Transverse colon (tissue), 4 donors: Measurements from ENCODE around the gene TARP.

ENCODE experiments used
- DNase-seq: peaks from one replicate; pipeline ENCODE4 v3.0.0-alpha.2; 2019
- H3K27ac ChIP-seq, 4 donors: fragments of 200-600 bp; sonication (generic); 2 replicates each; pipeline ENCODE4 v1.5.1; 2016 to 2018; ENCODE audit warnings: inconsistent platforms in 4 of 4
- H3K27me3 ChIP-seq: fragments of 200-600 bp; sonication (generic); 2 replicates; pipeline ENCODE4 v1.5.1; 2017; ENCODE audit warnings: inconsistent platforms
- H3K36me3 ChIP-seq, 4 donors: fragments of 200-600 bp; sonication (generic); 2 replicates each; pipeline ENCODE4 v1.5.1; 2017 to 2019; ENCODE audit warnings: inconsistent platforms in 4 of 4
- H3K4me1 ChIP-seq, 4 donors: fragments of 200-600 bp; sonication (generic); 2 replicates each; pipeline ENCODE4 v1.5.1; 2017 to 2020; ENCODE audit warnings: inconsistent platforms in 4 of 4
- H3K4me3 ChIP-seq, 4 donors: fragments of 200-600 bp; sonication (generic); 1 replicate in 1 of 4; 2 replicates in 3 of 4; pipeline versions ENCODE4 v1.5.1 to v1.6.1; 2017 to 2019; ENCODE audit warnings: inconsistent platforms in 4 of 4
- H3K9me3 ChIP-seq, 2 donors: fragments of 200-600 bp; sonication (generic); 2 replicates each; pipeline ENCODE4 v1.5.1; 2017 to 2019; ENCODE audit warnings: inconsistent platforms in 2 of 2
- CTCF ChIP-seq, 5 experiments: fragments of 200-600 bp in 3 of 5; fragments of 450-650 bp in 2 of 5; sonication (generic) in 3 of 5; IDR thresholded peaks; 1 replicate in 2 of 5; 2 replicates in 3 of 5; pipeline ENCODE4 v1.5.1; 2016 to 2017; ENCODE audit warnings: antibody characterized with exemption in 5 of 5, inconsistent platforms in 3 of 5, mild to moderate bottlenecking in 2 of 5, moderate library complexity in 1 of 5
- EP300 ChIP-seq: sonication (generic); formaldehyde crosslinking; IDR thresholded peaks from one replicate; pipeline ENCODE4 v1.6.1; 2017; ENCODE audit warnings: antibody characterized with exemption, low read depth
- POLR2A ChIP-seq: fragments of 450-650 bp; IDR thresholded peaks from one replicate; pipeline ENCODE4 v1.6.1; 2016; ENCODE audit warnings: antibody characterized with exemption, mild to moderate bottlenecking, moderate library complexity
- POLR2AphosphoS5 ChIP-seq, 3 donors: sonication (generic); formaldehyde crosslinking; IDR thresholded peaks; one replicate each; pipeline ENCODE4 v1.6.1; 2016; ENCODE audit warnings: antibody characterized with exemption in 3 of 3
- WGBS, 2 donors: methylation state at CpG; one replicate each; pipeline ENCODE4 v1.1.5; 2018; ENCODE audit warnings: low coverage in 1 of 2; 5-methylcytosine and 5-hydroxymethylcytosine counted together
- in situ Hi-C, 4 donors: fragments of 200-750 bp; cut with MboI; loops; one replicate each; pipeline versions ENCODE4 v1.15.0 to v1.15.1; 2017; ENCODE audit warnings: low sequenced_read_pairs in 3 of 4, low pct_ligation_motif_present in 1 of 4, low pct_unique_long_range_greater_than_20kb in 1 of 4
- intact Hi-C: fragments of 100-400 bp; cut with DNase I; formaldehyde crosslinking; loops from one replicate; pipeline ENCODE4 v1.15.1; 2023; ENCODE audit warnings: low total_unique reads

The TARP gene

GRCh38 chr7:38318241-38318640 lies 44.8 kb upstream of the TARP start:
- Histone ChIP-seq H3K4me1 (peaks cover 0 to 5% (median 0%) of the 10 kb centered on the region in 4 donors), H3K27ac (peak overlapping the region in 2 of 4 donors; percentile 2 to 25), H3K36me3 (no peaks in the 10 kb centered on the region), H3K27me3 (no peaks in the 10 kb centered on the region), H3K9me3 (no peaks in the 10 kb centered on the region), H3K4me3 (no peak overlapping the region)
- 71 to 75% methylated on average over 9 of the region's 9 CpGs for WGBS, 2 donors
- no peak for TF ChIP-seq EP300
- TF ChIP-seq POLR2A = no peak
- no peak for TF ChIP-seq POLR2AphosphoS5 (IDR thresholded peaks at IDR 0.05)
- TF ChIP-seq CTCF (IDR thresholded peaks at IDR 0.05) = no peak
- DNase-seq = no peak
- intact Hi-C loops (no loop called here), in situ Hi-C loops (no loop called here)

GRCh38 chr7:38317515-38317914 lies 44.1 kb upstream of the TARP start:
- intact Hi-C loops (no loop called here), in situ Hi-C loops (no loop called here)
- H3K27ac ChIP-seq = no peak overlapping the region
- WGBS, 2 donors = 45 to 61% methylated on average over 3 to 9 of the region's 9 CpGs
- TF ChIP-seq CTCF (IDR thresholded peaks at IDR 0.05) (no peak), EP300 (no peak), POLR2AphosphoS5 (IDR thresholded peaks at IDR 0.05) (no peak), POLR2A (no peak)
- no peaks in the 10 kb centered on the region for H3K36me3 ChIP-seq
- DNase-seq = no peak
- H3K27me3 ChIP-seq = no peaks in the 10 kb centered on the region
- H3K4me3 ChIP-seq = no peak overlapping the region
- peaks cover 0 to 12% (median 0%) of the 10 kb centered on the region in 4 donors for H3K4me1 ChIP-seq
- H3K9me3 ChIP-seq = no peaks in the 10 kb centered on the region

- Histone ChIP-seq H3K4me1 (peaks cover 0 to 16% (median 0%) of the 10 kb centered on the region in 4 donors), H3K27me3 (no peaks in the 10 kb centered on the region), H3K27ac (no peak overlapping the region), H3K36me3 (no peaks in the 10 kb centered on the region), H3K9me3 (no peaks in the 10 kb centered on the region), H3K4me3 (no peak overlapping the region)
- WGBS, 2 donors = 27 to 70% methylated on average over 3 to 8 of the region's 8 CpGs
- no peak for DNase-seq
- intact Hi-C loops = no loop called here
- in situ Hi-C loops = no loop called here
- TF ChIP-seq POLR2AphosphoS5 (IDR thresholded peaks at IDR 0.05) (peak in 1 of 3 donors; percentile 9), POLR2A (no peak)
Observed at GRCh38 chr7:38316733-38317360, 43.4 kb upstream of the TARP start.

- no peak overlapping the region for H3K4me3 ChIP-seq
- peaks cover 6% of the 10 kb centered on the region for H3K27me3 ChIP-seq
- 86 to 88% methylated on average over 1 to 3 of the region's 3 CpGs for WGBS, 2 donors
- TF ChIP-seq CTCF (IDR thresholded peaks at IDR 0.05) (no peak), POLR2AphosphoS5 (IDR thresholded peaks at IDR 0.05) (no peak), EP300 (no peak), POLR2A (no peak)
- in situ Hi-C loops (no loop called here), intact Hi-C loops (no loop called here)
- DNase-seq = no peak
- H3K27ac ChIP-seq = no peak overlapping the region
- no peaks in the 10 kb centered on the region for H3K9me3 ChIP-seq
- H3K4me1 ChIP-seq = peaks cover 0 to 24% (median 3%) of the 10 kb centered on the region in 4 donors
- H3K36me3 ChIP-seq = no peaks in the 10 kb centered on the region
Observed at GRCh38 chr7:38315410-38315809, 42.0 kb upstream of the TARP start.

- DNase-seq = no peak
- no peak overlapping the region for H3K4me3 ChIP-seq
- H3K4me1 ChIP-seq = peaks cover 0 to 22% (median 3%) of the 10 kb centered on the region in 4 donors
- H3K36me3 ChIP-seq = no peaks in the 10 kb centered on the region
- no peaks in the 10 kb centered on the region for H3K9me3 ChIP-seq
- H3K27me3 ChIP-seq = peaks cover 9% of the 10 kb centered on the region
- in situ Hi-C loops (no loop called here), intact Hi-C loops (no loop called here)
- TF ChIP-seq CTCF (IDR thresholded peaks at IDR 0.05) (no peak), EP300 (no peak), POLR2AphosphoS5 (IDR thresholded peaks at IDR 0.05) (no peak), POLR2A (no peak)
- WGBS, 2 donors = 62 to 71% methylated on average over 2 of the region's 2 CpGs
- H3K27ac ChIP-seq = peak overlapping the region in 3 of 4 donors; percentile 36 to 61 (median 36)
Observed at GRCh38 chr7:38312821-38313220, 39.4 kb upstream of the TARP start.
